Endothelial cell of umbilical vein (primary cell): ENCODE measurements around the gene OR7C1. TPM values are rescaled to one million over a fixed set of nuclear protein-coding genes. Genes with fewer than 3 reads are reported as not detected.

Experiments
- BruUV-seq: library from RNA; stranded (reverse); fragments of 400-500 nt; replicated peaks from 2 replicates; lab custom pipeline; 2021; lab: Mats Ljungman, UMichigan
- CTCF ChIA-PET: fragments of 300-600, 350-600 bp; sonication (Branson Sonifier 250); formaldehyde crosslinking; loops from one replicate; lab custom pipeline; 2021; ENCODE audit warnings: antibody characterized with exemption, inconsistent platforms; lab: Charles Lee
- POLR2A ChIA-PET: fragments of 300-600, 350-600 bp; sonication (Branson Sonifier 250); formaldehyde crosslinking; loops from one replicate; lab custom pipeline; 2021; ENCODE audit warnings: antibody characterized with exemption, inconsistent platforms; lab: Charles Lee
- DNase-seq: peaks from one replicate; pipeline ENCODE4 v3.0.0-alpha.2; 2011; ENCODE audit warnings: low read depth, low spot score
- FAIRE-seq: peaks from 2 replicates; lab custom pipeline; 2011; peaks lifted over from hg19 to GRCh38; lab: Jason Lieb, UNC
- H2AFZ ChIP-seq: 2 replicates; pipeline ENCODE4 v1.6.0; 2012; ENCODE audit warnings: low read depth, low read length, control low read depth, inconsistent platforms
- H3K27ac ChIP-seq: 2 replicates; pipeline ENCODE4 v1.5.1; 2011; ENCODE audit warnings: low read depth, mild to moderate bottlenecking, control low read depth, low read length, moderate library complexity; ENCODE audit not compliant: insufficient read depth
- H3K27me3 ChIP-seq, 2 experiments: 2 replicates each; pipeline versions ENCODE4 v1.6.0 to v1.6.1; 2011; ENCODE audit warnings: low read length in 2 of 2, mixed read lengths in 1 of 2; ENCODE audit not compliant: control insufficient read depth in 2 of 2, insufficient read depth in 2 of 2
- H3K36me3 ChIP-seq, 2 experiments: 2 replicates in 1 of 2; 3 replicates in 1 of 2; pipeline ENCODE4 v1.5.1; 2011; ENCODE audit warnings: low read length in 2 of 2, mild to moderate bottlenecking in 1 of 2, moderate library complexity in 1 of 2; ENCODE audit not compliant: control insufficient read depth in 2 of 2, insufficient read depth in 2 of 2; ENCODE audit errors: extremely low read depth in 1 of 2
- H3K4me1 ChIP-seq: 3 replicates; pipeline ENCODE4 v1.5.1; 2011; ENCODE audit warnings: mild to moderate bottlenecking, low read length; ENCODE audit not compliant: control insufficient read depth, insufficient read depth; ENCODE audit errors: extremely low read depth
- H3K4me2 ChIP-seq: 2 replicates; pipeline ENCODE4 v1.6.1; 2011; ENCODE audit warnings: low read length, control low read depth, mixed read lengths; ENCODE audit not compliant: insufficient read depth
- H3K4me3 ChIP-seq, 3 experiments: fragments of 200-600 bp in 1 of 3; sonication (generic), shearing (Covaris generic) in 1 of 3; replicated peaks in 1 of 3; 2 replicates each; pipeline ENCODE4 v1.5.1; 2011 to 2016; ENCODE audit warnings: control low read depth in 3 of 3, low read length in 3 of 3, mild to moderate bottlenecking in 2 of 3, inconsistent platforms in 1 of 3, low read depth in 1 of 3, moderate library complexity in 1 of 3; ENCODE audit not compliant: insufficient read depth in 1 of 3
- H3K79me2 ChIP-seq: 2 replicates; pipeline ENCODE4 v1.6.0; 2012; ENCODE audit warnings: low read length, inconsistent platforms; ENCODE audit not compliant: control insufficient read depth, insufficient read depth
- H3K9ac ChIP-seq: replicated peaks from 2 replicates; pipeline ENCODE3; 2011; ENCODE audit warnings: low read length, control low read depth; ENCODE audit not compliant: insufficient read depth; ENCODE audit errors: extremely low read depth
- H3K9me1 ChIP-seq: replicated peaks from 3 replicates; pipeline ENCODE4 v1.6.0; 2011; ENCODE audit warnings: mild to moderate bottlenecking, low read length; ENCODE audit not compliant: control insufficient read depth, insufficient read depth; ENCODE audit errors: extremely low read depth
- H3K9me3 ChIP-seq: replicated peaks from 2 replicates; pipeline ENCODE4 v1.5.1; 2012; ENCODE audit warnings: low read length, inconsistent platforms; ENCODE audit not compliant: control insufficient read depth, insufficient read depth
- H4K20me1 ChIP-seq: replicated peaks from 2 replicates; pipeline ENCODE3; 2011; ENCODE audit warnings: mild to moderate bottlenecking, low read length; ENCODE audit not compliant: control insufficient read depth, insufficient read depth; ENCODE audit errors: extremely low read depth
- CTCF ChIP-seq, 2 donors: IDR thresholded peaks; 1 replicate in 1 of 2; 2 replicates in 1 of 2; pipeline ENCODE4 v1.5.1; 2011; ENCODE audit warnings: low read length in 2 of 2, mild to moderate bottlenecking in 2 of 2, moderate library complexity in 2 of 2, control low read depth in 1 of 2, inconsistent platforms in 1 of 2, low read depth in 1 of 2; ENCODE audit not compliant: insufficient read depth in 1 of 2; ENCODE audit errors: extremely low read depth in 1 of 2
- EZH2 ChIP-seq: IDR thresholded peaks from 2 replicates; pipeline ENCODE4 v1.6.1; 2012; ENCODE audit warnings: borderline replicate concordance, low read depth, mild to moderate bottlenecking, moderate library complexity, low read length, inconsistent platforms; ENCODE audit not compliant: severe bottlenecking
- FOS ChIP-seq: IDR thresholded peaks from 2 replicates; pipeline ENCODE4 v1.6.1; 2011; ENCODE audit warnings: mild to moderate bottlenecking, low read length, moderate library complexity, borderline replicate concordance; ENCODE audit not compliant: insufficient read depth
- GATA2 ChIP-seq: IDR thresholded peaks from 2 replicates; pipeline ENCODE4 v1.7.0; 2011; ENCODE audit warnings: low read depth, mild to moderate bottlenecking, moderate library complexity, mixed read lengths, low read length; ENCODE audit not compliant: insufficient read length, insufficient read depth
- JUN ChIP-seq: IDR thresholded peaks from 2 replicates; pipeline ENCODE4 v1.6.1; 2011; ENCODE audit warnings: borderline replicate concordance, low read depth; ENCODE audit not compliant: insufficient read length, insufficient read depth
- MAX ChIP-seq: IDR thresholded peaks from 2 replicates; pipeline ENCODE4 v1.6.1; 2011; ENCODE audit not compliant: insufficient read depth, insufficient read length
- MYC ChIP-seq: IDR thresholded peaks from one replicate; pipeline ENCODE4 v1.6.1; 2011; ENCODE audit warnings: mild to moderate bottlenecking, low read depth, low read length
- POLR2A ChIP-seq: IDR thresholded peaks from 2 replicates; pipeline ENCODE4 v1.6.1; 2012; ENCODE audit warnings: low read depth, mild to moderate bottlenecking, control low read depth, low read length
- POLR2AphosphoS5 ChIP-seq: IDR thresholded peaks from 2 replicates; pipeline ENCODE4 v1.6.1; 2012; ENCODE audit warnings: low read depth, mild to moderate bottlenecking, control low read depth, low read length, moderate library complexity; ENCODE audit not compliant: insufficient read depth
- dilution Hi-C: fragments of 300-500 bp; cut with MboI; formaldehyde crosslinking; loops from one replicate; pipeline ENCODE4 v1.15.0; 2019; ENCODE audit warnings: low sequenced_read_pairs; ENCODE audit not compliant: extremely low pct_ligation_motif_present
- intact Hi-C: fragments of 100-400 bp; cut with micrococcal nuclease; formaldehyde crosslinking; loops from one replicate; pipeline ENCODE4 v1.10.0; 2022
- polyA plus RNA-seq, 4 experiments: library from polyadenylated mRNA; depleted of rRNA in 3 of 4; stranded (reverse) in 3 of 4; unstranded in 1 of 4; fragments of >200 nt; gene quantifications; 2 replicates each; pipeline versions ENCODE4 v1.2.1 to v1.2.3, GENCODE V29; 2011 to 2012; ENCODE audit warnings: missing spikeins in 1 of 4
- total RNA-seq: library from RNA; stranded (reverse); gene quantifications from 2 replicates; pipeline ENCODE4 v1.2.3, GENCODE V29; 2021

Gene OR7C1
- total and polyA plus RNA-seq, 2 donors (not counting 3 experiments of a cell fraction or from before 2014, with no cell fraction given): not detected

DNA sequence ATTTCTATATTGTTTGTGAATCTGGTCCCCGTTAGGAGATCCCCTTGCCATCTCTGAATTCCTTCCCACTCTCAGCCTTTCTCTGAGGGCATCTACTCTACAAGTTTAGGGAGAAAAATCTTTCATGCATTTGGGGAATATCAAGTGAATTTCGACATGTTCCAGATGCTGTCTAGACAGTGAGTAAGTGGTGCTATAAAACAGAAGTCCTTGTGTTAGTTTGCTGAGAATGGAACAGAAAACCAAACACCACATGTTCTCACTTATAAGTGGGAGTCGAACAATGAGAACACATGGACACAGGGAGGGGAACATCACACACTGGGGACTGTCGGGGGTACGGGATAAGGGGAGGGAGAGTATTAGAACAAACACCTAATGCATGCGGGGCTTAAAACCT lies 8.6 kb upstream of the OR7C1 start:
- intact Hi-C loops: no loop called here
- Histone ChIP-seq H3K27me3 (no peaks in the 10 kb centered on the region), H3K4me2 (no peak overlapping the region), H3K27ac (no peak overlapping the region), H3K36me3 (no peaks in the 10 kb centered on the region), H3K9me1 (no peaks in the 10 kb centered on the region), H3K4me1 (no peaks in the 10 kb centered on the region), H3K9me3 (no peaks in the 10 kb centered on the region), H3K79me2 (no peaks in the 10 kb centered on the region), H4K20me1 (no peaks in the 10 kb centered on the region), H2AFZ (no peak overlapping the region), H3K9ac (no peak overlapping the region), H3K4me3 (no peak overlapping the region)
- DNase-seq (no peak), FAIRE-seq (no peak)
- POLR2A ChIA-PET: no interaction called here
- CTCF ChIA-PET: no interaction called here
- dilution Hi-C loops: no loop called here
- TF ChIP-seq GATA2: no peak
- TF ChIP-seq POLR2A: no peak
- no peak for TF ChIP-seq EZH2
- TF ChIP-seq FOS: no peak
- TF ChIP-seq CTCF (IDR thresholded peaks at IDR 0.05; ENCODE audit: extremely low read depth in 1 of 2, insufficient read depth in 1 of 2, low read depth in 1 of 2, low read length in 2 of 2): no peak
- no peak for TF ChIP-seq JUN
- no peak for TF ChIP-seq MAX
- TF ChIP-seq MYC: no peak
- no peak for TF ChIP-seq POLR2AphosphoS5
- BruUV-seq: no TSS peak
